ENCODE measurements around the gene SLC39A6.

The SLC39A6 gene

GRCh38 chr18:36064027-36064808 is 64.9 kb downstream of the SLC39A6 start:
- peaks cover 81% of the 10 kb centered on the region for H3K79me2 ChIP-seq (ENCODE audit: insufficient read depth, low read length)
- H4K20me1 ChIP-seq (ENCODE audit: insufficient read depth, low read length, poor library complexity, severe bottlenecking), result peaks cover 59% of the 10 kb centered on the region
- H3K4me3 ChIP-seq (ENCODE audit: low read length, poor library complexity, severe bottlenecking), result peak overlapping the region; percentile 99
- H3K9me2 ChIP-seq (replicated peaks; ENCODE audit: low read depth, low read length), result no peaks in the 10 kb centered on the region
- TF ChIP-seq, protein P1, sequence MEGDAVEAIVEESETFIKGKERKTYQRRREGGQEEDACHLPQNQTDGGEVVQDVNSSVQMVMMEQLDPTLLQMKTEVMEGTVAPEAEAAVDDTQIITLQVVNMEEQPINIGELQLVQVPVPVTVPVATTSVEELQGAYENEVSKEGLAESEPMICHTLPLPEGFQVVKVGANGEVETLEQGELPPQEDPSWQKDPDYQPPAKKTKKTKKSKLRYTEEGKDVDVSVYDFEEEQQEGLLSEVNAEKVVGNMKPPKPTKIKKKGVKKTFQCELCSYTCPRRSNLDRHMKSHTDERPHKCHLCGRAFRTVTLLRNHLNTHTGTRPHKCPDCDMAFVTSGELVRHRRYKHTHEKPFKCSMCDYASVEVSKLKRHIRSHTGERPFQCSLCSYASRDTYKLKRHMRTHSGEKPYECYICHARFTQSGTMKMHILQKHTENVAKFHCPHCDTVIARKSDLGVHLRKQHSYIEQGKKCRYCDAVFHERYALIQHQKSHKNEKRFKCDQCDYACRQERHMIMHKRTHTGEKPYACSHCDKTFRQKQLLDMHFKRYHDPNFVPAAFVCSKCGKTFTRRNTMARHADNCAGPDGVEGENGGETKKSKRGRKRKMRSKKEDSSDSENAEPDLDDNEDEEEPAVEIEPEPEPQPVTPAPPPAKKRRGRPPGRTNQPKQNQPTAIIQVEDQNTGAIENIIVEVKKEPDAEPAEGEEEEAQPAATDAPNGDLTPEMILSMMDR (conservative IDR thresholded peaks at IDR 0.05; ENCODE audit: low read length), result no peak
- no peak for TF ChIP-seq EZH2phosphoT487 (IDR thresholded peaks at IDR 0.05; ENCODE audit: borderline replicate concordance)
- no peaks in the 10 kb centered on the region for H3F3A ChIP-seq (ENCODE audit: low read depth)
- H3K36me3 ChIP-seq (ENCODE audit: insufficient read depth, low read length), result no peaks in the 10 kb centered on the region
- peak overlapping the region; percentile 95 for H3K9ac ChIP-seq (ENCODE audit: low read depth, low read length, poor library complexity, severe bottlenecking)
- H2AFZ ChIP-seq (ENCODE audit: low read length), result no peak overlapping the region
- H3K9me3 ChIP-seq (ENCODE audit: insufficient read depth, low read depth, low read length), result no peaks in the 10 kb centered on the region
- peak overlapping the region; percentile 85 for H3K4me2 ChIP-seq (ENCODE audit: low read depth, low read length, poor library complexity, severe bottlenecking)
- peaks cover 9% of the 10 kb centered on the region for H3K27me3 ChIP-seq (ENCODE audit: insufficient read depth, low read length, poor library complexity, severe bottlenecking)
- H3K4me1 ChIP-seq (ENCODE audit: insufficient read depth, low read length, poor library complexity, severe bottlenecking), result peaks cover 44% of the 10 kb centered on the region

- Histone ChIP-seq H3K27me3 (ENCODE audit: insufficient read depth, low read length, poor library complexity, severe bottlenecking) (no peaks in the 10 kb centered on the region), H3K79me2 (ENCODE audit: insufficient read depth, low read length) (peaks cover 99% of the 10 kb centered on the region), H3K36me3 (ENCODE audit: insufficient read depth, low read length) (peaks cover 4% of the 10 kb centered on the region; the same call in 1 of the 2 replicates), H3K4me1 (ENCODE audit: insufficient read depth, low read length, poor library complexity, severe bottlenecking) (peaks cover 27% of the 10 kb centered on the region), H3K9me3 (ENCODE audit: insufficient read depth, low read depth, low read length) (no peaks in the 10 kb centered on the region), H3K9ac (ENCODE audit: low read depth, low read length, poor library complexity, severe bottlenecking) (no peak overlapping the region), H4K20me1 (ENCODE audit: insufficient read depth, low read length, poor library complexity, severe bottlenecking) (peaks cover 69% of the 10 kb centered on the region), H2AFZ (ENCODE audit: low read length) (no peak overlapping the region), H3K4me3 (ENCODE audit: low read length, poor library complexity, severe bottlenecking) (no peak overlapping the region), H3K9me2 (replicated peaks; ENCODE audit: low read depth, low read length) (no peaks in the 10 kb centered on the region), H3F3A (ENCODE audit: low read depth) (no peaks in the 10 kb centered on the region), H3K4me2 (ENCODE audit: low read depth, low read length, poor library complexity, severe bottlenecking) (peak overlapping the region; percentile 31)
- no peak for TF ChIP-seq EZH2phosphoT487 (IDR thresholded peaks at IDR 0.05; ENCODE audit: borderline replicate concordance)
- TF ChIP-seq, protein P1 (conservative IDR thresholded peaks at IDR 0.05; ENCODE audit: low read length), result no peak
These were observed 70.5 kb downstream of the SLC39A6 start for GRCh38 chr18:36058674-36059073.

Data from Loucy (cell line).